GM19397 (cell line): ENCODE results near the gene SYT13.
"Not testable (repeated sequence)": the region's sequence is repeated elsewhere in the genome, so short reads cannot be mapped to it uniquely, and the experiment has no call there.

Experiments used
- ATAC-seq: cut with Tn5 transposase; IDR thresholded peaks from one replicate; pipeline ENCODE4 v1.9.1; 2021; ENCODE audit warnings: mild to moderate bottlenecking, moderate library complexity; ENCODE audit not compliant: unreplicated experiment

SYT13 gene

DNA sequence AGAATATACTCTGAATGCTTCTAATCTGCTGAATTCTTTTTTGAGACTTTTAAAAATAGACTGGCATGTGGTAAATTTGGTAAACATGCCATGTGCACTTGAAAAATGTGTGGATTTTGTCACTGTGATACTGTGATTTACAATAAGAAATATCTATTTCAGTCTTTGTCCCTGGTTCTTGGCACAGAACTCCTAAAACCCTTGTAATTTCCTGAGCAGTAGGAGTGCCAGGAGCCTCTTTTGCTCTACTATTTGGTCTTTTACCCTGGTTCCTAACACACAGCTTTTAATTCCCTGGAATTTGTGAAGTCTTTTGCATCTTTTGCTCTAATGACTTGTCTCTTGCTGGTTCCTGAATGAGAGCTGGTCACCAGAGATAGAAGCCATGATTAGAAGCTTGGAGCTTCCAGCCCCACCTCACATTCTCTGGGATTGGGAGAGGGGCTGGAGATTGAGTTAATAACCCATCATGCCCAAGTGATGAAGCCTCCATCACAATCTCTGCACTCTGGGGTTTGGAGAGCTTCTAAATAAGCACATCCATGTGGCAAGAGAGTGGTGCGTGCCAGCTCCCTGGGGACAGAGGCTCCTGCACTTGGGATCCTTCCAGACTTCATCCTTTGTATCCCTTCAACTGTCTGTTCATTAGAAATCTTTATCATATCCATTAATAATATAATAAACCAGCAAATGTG lies 27.2 kb upstream of the SYT13 start:
- no peak for ATAC-seq

GRCh38 chr11:45305874-45306623 lies 19.9 kb upstream of the SYT13 start:
- no peak for ATAC-seq

DNA sequence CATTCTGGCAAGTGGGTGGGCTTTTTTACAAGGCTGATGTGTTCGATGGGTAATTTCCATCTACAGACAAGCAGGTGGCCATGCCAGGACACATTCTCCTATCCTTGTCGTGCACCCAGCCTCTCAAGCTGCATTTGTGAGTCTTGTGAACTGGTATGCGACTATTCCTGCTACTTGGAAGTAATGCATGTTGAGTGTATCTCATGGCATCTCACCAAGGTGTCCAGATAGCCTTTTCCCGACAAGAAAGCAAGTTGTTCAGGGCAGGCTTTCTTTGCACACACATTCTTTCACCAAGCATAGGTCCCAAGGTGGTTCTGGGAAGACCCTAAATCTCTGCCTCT lies 18.8 kb upstream of the SYT13 start:
- no peak for ATAC-seq

DNA sequence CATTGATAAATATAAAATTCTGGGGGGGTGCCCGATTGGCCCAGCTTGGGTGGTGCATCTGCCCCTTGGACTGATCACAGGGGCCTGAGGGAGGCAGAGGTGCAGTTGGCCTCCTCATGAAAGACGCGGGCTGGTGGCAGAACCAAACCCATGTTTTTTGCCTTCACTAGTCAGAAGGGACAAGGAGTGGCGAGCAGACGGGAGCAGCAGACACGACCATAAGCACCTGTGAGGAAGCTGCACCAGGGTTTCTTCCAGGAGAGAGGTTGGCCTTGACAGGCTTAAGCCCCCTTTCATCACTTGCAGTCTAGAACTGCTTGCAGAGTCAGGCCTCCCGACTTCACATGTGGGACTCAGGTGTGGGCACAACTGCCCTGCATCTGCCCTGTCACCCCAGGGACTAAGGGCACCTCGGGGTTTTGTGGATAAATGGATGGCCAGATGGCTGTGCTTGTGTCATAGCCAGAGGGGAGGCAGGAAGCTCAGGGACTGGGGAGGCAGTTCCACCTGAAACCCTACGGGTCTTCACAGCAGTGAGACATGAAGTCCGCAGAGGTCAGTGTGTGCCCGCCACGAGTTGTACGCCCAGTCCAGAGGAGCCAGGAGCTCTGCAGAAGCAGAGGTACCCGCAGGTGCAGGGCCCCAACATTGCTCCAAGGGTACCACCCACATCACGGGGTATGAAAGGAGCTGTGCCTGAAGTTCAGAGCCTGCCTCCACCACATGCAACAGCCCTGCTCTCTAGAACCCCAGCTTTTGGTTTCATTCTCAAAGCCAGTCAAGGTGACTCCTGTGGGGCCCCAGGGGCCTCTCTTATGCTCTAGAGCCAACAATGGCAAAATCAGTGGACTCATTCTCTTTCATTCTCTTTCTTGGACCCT lies 18.2 kb upstream of the SYT13 start:
- ATAC-seq, result no peak

DNA sequence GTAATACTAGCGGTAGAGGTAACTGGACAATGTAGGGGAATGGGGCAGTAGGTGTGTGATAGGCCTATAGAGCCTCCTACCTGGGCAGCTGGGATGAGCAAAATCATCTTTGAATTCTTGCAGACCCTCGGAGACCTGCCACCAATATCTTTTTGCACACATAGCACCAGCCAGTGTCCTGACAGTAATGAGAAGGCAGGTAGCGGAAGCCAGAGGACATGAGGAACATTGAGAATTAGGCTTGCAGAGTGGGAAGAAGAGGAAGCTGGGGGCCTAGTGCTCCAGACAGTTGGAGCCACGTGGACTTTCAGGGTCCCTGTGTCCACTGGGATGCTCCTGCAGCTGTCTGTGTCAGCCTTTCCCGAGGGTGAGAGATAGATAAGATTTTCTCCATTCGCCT lies 17.2 kb upstream of the SYT13 start:
- no peak for ATAC-seq

- no peak for ATAC-seq
Measured at GRCh38 chr11:45301537-45302246, 15.6 kb upstream of the SYT13 start.

GRCh38 chr11:45300715-45301114 lies 14.6 kb upstream of the SYT13 start:
- ATAC-seq, result no peak

DNA sequence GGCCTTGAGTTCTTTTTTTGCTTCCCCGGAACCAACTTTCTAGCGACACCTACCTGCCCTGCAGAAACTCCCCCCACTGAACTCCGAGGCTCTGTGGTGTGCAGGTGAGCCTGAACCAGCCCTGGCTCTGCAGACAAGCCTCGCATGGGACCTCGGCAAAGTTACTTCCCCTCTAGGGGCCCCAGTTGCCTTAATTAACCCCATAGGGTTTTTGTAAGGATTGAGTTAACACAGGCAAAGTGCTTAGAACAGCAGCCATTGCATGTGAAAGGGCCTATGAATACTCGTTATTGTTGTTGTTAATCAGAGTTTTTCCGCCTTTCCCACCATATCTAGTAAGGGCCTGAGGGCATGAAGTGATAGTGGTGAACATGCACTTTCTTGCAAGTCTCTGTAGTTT lies 12.6 kb upstream of the SYT13 start:
- ATAC-seq, result no peak

DNA sequence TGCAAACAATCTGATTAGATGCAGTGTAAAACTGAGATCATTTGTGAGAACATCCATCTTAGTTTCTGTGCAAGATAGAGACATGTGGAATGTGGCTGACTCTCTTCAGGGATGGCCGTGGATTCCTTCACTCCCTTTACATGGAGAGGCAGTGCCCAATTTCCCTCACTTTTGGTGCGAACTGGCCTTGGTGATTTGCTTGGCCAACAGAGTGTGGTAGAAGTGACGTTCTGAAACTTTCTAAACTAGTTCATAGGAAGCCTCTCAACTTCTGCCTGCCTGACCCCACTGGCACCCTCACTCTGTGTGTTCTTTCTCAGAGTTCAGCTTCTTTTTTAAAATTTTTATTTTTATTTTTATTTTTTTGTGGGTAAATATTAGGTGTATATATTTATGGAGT lies 9.9 kb upstream of the SYT13 start:
- no peak for ATAC-seq

DNA sequence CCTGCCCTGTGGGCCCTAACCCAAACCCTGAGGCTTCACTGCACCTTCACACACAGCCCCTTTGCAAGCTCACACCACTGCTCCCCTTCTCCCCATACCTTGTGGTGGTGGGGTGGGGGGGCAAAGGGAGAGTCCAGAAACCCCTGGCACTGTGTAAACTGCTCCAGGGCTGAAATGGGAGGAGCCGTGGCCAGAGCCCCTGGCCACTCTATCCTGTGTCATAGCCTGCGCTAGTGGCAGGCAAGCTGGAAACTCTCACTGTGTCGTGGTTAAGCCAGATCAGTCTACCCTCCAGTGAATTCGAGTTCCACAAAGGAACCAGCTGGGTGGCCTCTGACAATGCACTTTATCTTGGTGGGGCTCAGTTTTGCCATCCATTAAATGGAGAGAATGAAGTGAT lies 8.4 kb upstream of the SYT13 start:
- no peak for ATAC-seq

- not testable (repeated sequence) for ATAC-seq
Measured at GRCh38 chr11:45293566-45294192, 7.5 kb upstream of the SYT13 start.

- ATAC-seq, result no peak
Measured at GRCh38 chr11:45290586-45290985, 4.4 kb upstream of the SYT13 start.

GRCh38 chr11:45289369-45289768 lies 3.2 kb upstream of the SYT13 start:
- ATAC-seq, result no peak

- no peak for ATAC-seq
Measured at GRCh38 chr11:45288339-45288738, 2.2 kb upstream of the SYT13 start.

DNA sequence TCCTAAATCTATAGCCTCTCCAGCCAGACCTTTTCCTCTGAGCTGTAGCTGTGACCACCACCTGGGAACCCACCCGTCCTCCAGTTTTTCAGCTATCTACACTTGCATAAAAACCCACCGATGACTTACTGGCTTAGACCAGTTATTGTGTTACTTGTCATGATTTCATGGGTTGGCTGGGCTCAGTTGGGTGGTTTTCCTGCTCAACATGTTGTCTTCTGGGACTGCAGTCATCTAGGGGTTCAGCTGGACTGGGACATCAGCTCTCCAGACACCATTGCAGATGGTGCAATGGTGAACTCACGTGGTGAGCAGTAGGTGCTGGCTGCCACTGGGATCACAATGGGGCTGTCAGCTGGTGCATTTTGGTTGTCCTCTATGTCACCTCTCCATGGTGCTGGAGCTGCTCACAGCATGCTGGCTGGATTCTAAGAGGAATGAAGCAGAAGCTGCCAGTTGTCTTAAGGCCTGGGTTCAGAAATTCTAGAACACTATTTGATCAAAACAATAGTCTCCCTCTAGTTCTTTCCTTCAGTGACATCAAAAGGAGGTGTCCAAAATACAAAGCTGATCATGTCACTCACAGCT lies 1.3 kb upstream of the SYT13 start:
- ATAC-seq, result no peak

- ATAC-seq, result no peak
Measured at GRCh38 chr11:45285250-45285828, 802 bp downstream of the SYT13 start.

GRCh38 chr11:45282081-45282480 lies 4.1 kb downstream of the SYT13 start:
- no peak for ATAC-seq

DNA sequence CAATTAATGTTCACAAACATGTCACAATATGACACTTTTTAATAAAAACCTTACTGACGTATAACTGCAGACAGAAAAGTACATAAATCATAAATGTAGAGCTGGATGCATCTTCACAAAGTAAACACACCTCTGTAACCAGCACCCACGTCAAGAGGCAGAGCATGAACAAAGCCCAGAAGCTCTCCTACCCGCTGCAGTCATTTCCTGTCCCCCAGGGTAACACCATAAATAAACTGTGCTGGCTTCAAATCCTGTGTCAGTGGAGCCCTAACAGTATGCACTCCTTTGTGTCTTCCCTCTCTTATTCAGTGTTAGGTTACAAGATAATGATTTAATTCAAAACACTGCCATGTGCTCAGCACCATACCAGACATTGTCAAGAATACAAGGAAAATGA lies 5.7 kb downstream of the SYT13 start:
- ATAC-seq, result no peak

DNA sequence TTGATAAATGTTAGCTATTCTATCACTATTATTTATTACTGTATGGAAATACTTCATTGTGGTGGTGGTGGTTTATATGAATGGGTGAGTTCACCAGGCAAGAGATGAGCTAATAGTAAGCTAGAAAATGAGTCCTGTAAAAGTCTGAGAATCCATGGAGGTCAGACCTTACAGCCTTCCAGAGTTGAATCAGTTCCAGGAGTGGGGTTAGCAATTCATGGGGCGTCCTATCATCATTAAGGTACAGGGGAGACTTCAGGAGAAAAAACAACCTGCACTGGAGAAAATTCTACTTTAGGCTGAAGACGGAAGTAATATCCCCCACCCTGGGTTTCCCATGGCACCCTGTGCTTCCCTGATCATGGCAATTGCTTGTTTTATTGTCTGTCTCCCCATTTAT lies 6.5 kb downstream of the SYT13 start:
- ATAC-seq, result no peak

DNA sequence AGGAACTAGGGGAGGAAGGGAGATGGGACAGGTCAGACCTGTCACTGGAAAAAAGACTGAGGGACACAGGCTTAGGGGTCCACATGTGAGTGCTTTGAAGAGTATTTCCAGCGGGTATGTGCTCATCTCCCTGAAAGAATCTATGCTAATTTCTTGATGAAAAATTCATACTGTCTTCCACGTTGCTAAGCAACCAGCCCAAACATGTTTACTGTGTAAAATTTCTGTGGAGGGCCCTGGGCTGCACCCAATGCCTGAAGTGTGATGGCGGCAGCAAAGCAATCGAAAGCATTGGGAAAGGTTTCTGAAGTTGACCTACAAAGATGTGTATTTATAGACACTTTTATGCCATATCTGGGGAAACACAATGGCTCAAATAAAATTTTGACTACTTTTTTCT lies 7.4 kb downstream of the SYT13 start:
- no peak for ATAC-seq
